Measurements from ENCODE around the gene HSPB9. TPM values are rescaled to one million over a fixed set of nuclear protein-coding genes. Genes with fewer than 3 reads are reported as not detected.
"Not testable (repeated sequence)": the region's sequence is repeated elsewhere in the genome, so short reads cannot be mapped to it uniquely, and the experiment has no call there.

The HSPB9 gene
- total RNA-seq, 2 donors from 2014 or later = 1.8 TPM; not detected in 1

DNA sequence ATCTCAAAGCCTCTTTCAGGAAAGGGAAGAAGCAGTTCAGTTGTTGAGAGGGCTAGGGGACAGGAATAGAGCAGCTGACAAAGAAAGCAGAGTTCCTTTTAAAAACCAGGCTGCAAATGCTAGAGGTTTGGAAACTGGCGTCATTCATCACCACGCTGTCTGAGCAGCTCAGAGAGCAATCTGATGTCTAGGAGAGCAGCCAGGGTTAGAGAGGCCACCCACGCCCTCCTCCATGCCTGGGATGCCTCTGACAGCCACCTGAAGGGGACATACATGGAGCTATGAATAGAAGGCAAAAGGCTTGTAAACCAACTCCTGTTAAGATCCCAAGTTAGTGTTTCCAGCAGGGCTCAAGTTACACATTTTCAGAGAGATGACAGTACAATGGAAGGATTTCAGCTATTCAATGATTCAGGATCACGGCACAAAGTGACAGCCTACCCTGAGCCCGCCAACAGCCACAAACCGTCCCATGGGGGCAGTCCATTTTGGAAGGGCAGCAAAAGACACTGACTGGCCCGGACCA is 19.8 kb downstream of the HSPB9 start:
- H3K9me3 ChIP-seq = no peaks in the 10 kb centered on the region
- no peak overlapping the region for H3K4me3 ChIP-seq
- DNase-seq (no peak), ATAC-seq (no peak)
- TF ChIP-seq, protein P1, sequence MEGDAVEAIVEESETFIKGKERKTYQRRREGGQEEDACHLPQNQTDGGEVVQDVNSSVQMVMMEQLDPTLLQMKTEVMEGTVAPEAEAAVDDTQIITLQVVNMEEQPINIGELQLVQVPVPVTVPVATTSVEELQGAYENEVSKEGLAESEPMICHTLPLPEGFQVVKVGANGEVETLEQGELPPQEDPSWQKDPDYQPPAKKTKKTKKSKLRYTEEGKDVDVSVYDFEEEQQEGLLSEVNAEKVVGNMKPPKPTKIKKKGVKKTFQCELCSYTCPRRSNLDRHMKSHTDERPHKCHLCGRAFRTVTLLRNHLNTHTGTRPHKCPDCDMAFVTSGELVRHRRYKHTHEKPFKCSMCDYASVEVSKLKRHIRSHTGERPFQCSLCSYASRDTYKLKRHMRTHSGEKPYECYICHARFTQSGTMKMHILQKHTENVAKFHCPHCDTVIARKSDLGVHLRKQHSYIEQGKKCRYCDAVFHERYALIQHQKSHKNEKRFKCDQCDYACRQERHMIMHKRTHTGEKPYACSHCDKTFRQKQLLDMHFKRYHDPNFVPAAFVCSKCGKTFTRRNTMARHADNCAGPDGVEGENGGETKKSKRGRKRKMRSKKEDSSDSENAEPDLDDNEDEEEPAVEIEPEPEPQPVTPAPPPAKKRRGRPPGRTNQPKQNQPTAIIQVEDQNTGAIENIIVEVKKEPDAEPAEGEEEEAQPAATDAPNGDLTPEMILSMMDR (IDR thresholded peaks at IDR 0.05) = no peak
- TF ChIP-seq POLR2A (IDR thresholded peaks at IDR 0.05) = no peak
- H3K27ac ChIP-seq = peak overlapping the region in 2 of 4 donors; percentile 31 to 60
- intact Hi-C loops (cut with DNase I) = no loop called here
- H3K36me3 ChIP-seq (replicated peaks in 1 of 2; ENCODE audit: insufficient read depth in 1 of 2, low read depth in 2 of 2) = peaks cover 0 to 4% of the 10 kb centered on the region in 2 donors
- H3K4me1 ChIP-seq = peaks cover 38% of the 10 kb centered on the region
- no peaks in the 10 kb centered on the region for H3K27me3 ChIP-seq
- 76 to 81% methylated on average over 4 to 7 of the region's 7 CpGs for WGBS, 2 donors

DNA sequence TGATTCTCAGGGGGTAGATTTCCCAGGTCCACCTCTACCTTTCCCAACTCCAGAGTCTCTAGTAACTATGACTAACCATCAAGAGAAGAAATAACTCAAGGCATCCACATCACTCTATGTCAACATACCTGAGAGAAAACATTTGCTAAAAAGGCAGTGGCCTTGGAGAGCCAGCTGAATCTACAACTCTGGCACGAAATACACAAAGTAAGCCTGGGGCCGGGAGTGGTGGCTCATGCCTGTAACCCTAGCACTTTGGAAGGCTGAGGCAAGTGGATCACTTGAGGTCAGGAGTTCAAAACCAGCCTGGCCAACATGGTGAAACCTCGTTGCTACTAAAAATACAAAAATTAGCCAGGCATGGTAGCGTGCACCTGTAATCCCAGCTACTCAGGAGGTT is 20.5 kb downstream of the HSPB9 start:
- Histone ChIP-seq H3K4me1 (peaks cover 31% of the 10 kb centered on the region), H3K27ac (peak overlapping the region in 3 of 4 donors; percentile 33 to 60 (median 53))
- H3K4me3 ChIP-seq; intact Hi-C loops (cut with DNase I); H3K36me3 ChIP-seq (replicated peaks in 1 of 2; ENCODE audit: insufficient read depth in 1 of 2, low read depth in 2 of 2); H3K9me3 ChIP-seq; H3K27me3 ChIP-seq: not testable (repeated sequence)
- DNase-seq = peak; percentile 40 to 77 (median 65)
- peak; percentile 67 for ATAC-seq
- WGBS, 2 donors = 29 to 30% methylated on average over 4 of the region's 4 CpGs

DNA sequence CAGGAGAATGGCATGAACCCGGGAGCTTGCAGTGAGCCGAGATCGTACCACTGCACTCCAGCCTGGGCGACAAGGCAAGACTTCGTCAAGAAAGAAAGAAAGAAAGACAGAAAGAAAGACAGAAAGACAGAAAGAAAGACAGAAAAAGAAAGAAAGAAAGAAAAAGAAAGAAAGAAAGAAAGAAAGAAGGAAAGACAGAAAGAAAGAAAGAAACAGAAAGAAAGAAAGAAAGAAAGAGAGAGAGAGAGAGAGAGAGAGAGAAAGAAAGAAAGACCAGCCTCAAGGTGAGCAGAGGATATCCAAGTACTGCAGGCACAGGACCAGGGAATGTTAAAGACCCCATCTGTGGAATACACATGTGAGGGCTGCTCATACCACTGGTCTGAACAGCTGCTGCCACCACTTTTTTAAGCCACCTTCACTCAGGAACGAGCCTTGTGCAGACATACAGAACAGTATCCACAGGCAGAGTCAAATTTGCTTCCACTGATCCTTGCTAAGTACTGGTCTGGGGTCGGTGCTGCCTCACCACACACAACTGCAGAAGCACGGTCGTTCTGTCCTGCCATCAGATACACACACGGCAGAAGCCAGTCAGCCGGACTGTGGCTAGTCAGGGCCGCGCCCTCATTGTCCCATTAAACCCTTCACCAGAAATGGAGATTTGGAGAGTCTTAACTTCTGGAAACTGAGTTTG is 24.5 kb downstream of the HSPB9 start:
- intact Hi-C loops (cut with DNase I) = no loop called here
- Histone ChIP-seq H3K27ac (no peak overlapping the region), H3K4me1 (peaks cover 12% of the 10 kb centered on the region), H3K9me3 (no peaks in the 10 kb centered on the region), H3K27me3 (no peaks in the 10 kb centered on the region), H3K36me3 (replicated peaks in 1 of 2; ENCODE audit: insufficient read depth in 1 of 2, low read depth in 2 of 2) (peaks cover 0 to 4% of the 10 kb centered on the region in 2 donors), H3K4me3 (no peak overlapping the region)
- TF ChIP-seq, protein P1 (IDR thresholded peaks at IDR 0.05) = no peak
- no peak for TF ChIP-seq POLR2A (IDR thresholded peaks at IDR 0.05)
- 85 to 87% methylated on average over 13 of the region's 13 CpGs for WGBS, 2 donors
- ATAC-seq = no peak
- no peak for DNase-seq

DNA sequence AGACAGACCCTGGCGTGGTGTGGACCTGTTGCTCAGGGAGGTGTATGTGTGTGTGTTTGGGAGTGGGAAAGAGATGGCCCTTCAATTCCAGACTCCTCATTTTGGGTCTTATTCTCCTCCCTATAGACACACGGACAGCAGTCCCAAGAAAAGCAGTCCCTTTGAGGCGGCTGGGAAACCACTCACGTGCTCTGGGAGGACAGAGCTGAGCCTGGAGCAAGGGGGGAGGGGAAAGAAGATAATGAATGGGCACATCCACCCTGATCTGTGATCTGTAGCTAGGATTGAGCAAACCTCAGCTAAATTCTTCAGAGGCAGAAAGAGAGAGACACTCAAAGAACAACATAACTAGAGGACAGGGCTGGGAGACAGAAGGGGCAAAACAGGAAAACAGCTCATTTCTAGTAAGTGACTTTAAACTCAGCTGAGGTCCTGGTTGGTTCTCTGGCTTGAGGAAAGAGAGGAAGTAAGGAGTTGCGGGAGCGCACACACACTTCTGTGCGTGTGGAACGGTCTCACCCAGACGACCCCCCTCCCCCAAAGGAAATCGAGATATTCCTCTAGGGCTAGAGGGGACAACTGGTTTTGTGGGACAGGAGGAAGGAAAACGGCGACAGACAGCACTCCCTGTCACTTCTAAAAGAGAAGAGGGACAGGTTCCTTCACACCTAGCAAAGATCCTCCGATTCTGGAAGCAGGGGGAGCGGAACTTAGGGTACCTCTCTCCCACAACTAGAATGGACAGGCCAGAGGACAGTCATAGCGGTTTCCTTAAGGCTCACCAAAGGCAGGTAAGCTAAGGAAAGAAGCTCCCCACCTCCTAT is 31.5 kb downstream of the HSPB9 start:
- peak overlapping the region in 3 of 4 donors; percentile 47 to 81 (median 79) for H3K27ac ChIP-seq
- H3K9me3 ChIP-seq = no peaks in the 10 kb centered on the region
- intact Hi-C loops (cut with DNase I) = no loop called here
- ATAC-seq = no peak
- DNase-seq = no peak
- no peak for TF ChIP-seq POLR2A (IDR thresholded peaks at IDR 0.05)
- TF ChIP-seq, protein P1 (IDR thresholded peaks at IDR 0.05) = no peak
- no peaks in the 10 kb centered on the region for H3K36me3 ChIP-seq (replicated peaks in 1 of 2; ENCODE audit: insufficient read depth in 1 of 2, low read depth in 2 of 2)
- no peaks in the 10 kb centered on the region for H3K27me3 ChIP-seq
- H3K4me3 ChIP-seq = peak overlapping the region; percentile 64 to 85
- peaks cover 30% of the 10 kb centered on the region for H3K4me1 ChIP-seq
- WGBS, 2 donors = 4 to 6% methylated on average over 14 to 15 of the region's 15 CpGs

DNA sequence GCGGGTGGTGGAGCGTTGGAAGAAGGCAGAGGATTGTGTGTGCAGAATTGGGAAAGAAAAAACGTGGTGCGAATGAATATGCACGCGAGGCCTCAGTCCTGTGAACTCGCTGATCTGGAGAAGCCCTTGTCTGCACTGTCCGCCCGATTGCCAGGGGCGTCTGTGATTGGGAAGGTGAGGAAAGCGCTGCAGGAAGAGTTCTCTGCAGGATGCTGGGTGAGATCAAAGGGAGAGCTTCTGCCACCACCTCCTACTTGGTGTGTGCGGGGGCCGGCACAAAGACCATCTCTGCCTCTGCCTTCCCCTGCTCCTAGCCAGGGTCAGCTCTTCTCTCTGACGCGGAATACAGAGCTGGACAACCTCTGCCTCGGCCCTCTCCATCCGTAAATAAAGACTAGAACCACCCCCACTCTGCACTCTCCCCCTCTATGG is 33.0 kb downstream of the HSPB9 start:
- 48 to 62% methylated on average over 17 of the region's 17 CpGs for WGBS, 2 donors
- Histone ChIP-seq H3K4me3 (peak overlapping the region; percentile 13 to 21), H3K27ac (peak overlapping the region in 1 of 4 donors; percentile 64), H3K27me3 (no peaks in the 10 kb centered on the region), H3K4me1 (peaks cover 30% of the 10 kb centered on the region), H3K9me3 (no peaks in the 10 kb centered on the region), H3K36me3 (replicated peaks in 1 of 2; ENCODE audit: insufficient read depth in 1 of 2, low read depth in 2 of 2) (no peaks in the 10 kb centered on the region)
- ATAC-seq (no peak), DNase-seq (no peak)
- TF ChIP-seq, protein P1 (IDR thresholded peaks at IDR 0.05) = no peak
- TF ChIP-seq POLR2A (IDR thresholded peaks at IDR 0.05) = no peak
- intact Hi-C loops (cut with DNase I) = no loop called here
